ENCODE data around the gene NUCKS1.
A peak's percentile ranks its signal among the peaks of the same experiment; 100 is the strongest.
"Not testable (repeated sequence)": the region's sequence is repeated elsewhere in the genome, so short reads cannot be mapped to it uniquely, and the experiment has no call there.

NUCKS1 gene

GRCh38 chr1:205726619-205727125 is 23.3 kb downstream of the NUCKS1 start:
- DNase-seq, result no peak

GRCh38 chr1:205725514-205725913 is 24.5 kb downstream of the NUCKS1 start:
- no peak for DNase-seq

- not testable (repeated sequence) for DNase-seq
Measured at GRCh38 chr1:205720740-205721139, 29.2 kb downstream of the NUCKS1 start.

- no peak for DNase-seq
Measured at GRCh38 chr1:205719762-205720161, 30.2 kb downstream of the NUCKS1 start.

- no peak for DNase-seq
Measured at GRCh38 chr1:205719015-205719414, 31.0 kb downstream of the NUCKS1 start.

- peak in 2 of 3 donors; percentile 28 to 40 for DNase-seq
Measured at GRCh38 chr1:205716371-205717132, 33.4 kb downstream of the NUCKS1 start.

- peak; percentile 52 to 64 (median 64) for DNase-seq
Measured at GRCh38 chr1:205715628-205716027, 34.4 kb downstream of the NUCKS1 start.

- DNase-seq, result no peak
Measured at GRCh38 chr1:205714906-205715246, 35.1 kb downstream of the NUCKS1 start.

GRCh38 chr1:205714190-205714905 is 35.6 kb downstream of the NUCKS1 start:
- peak in 1 of 3 donors; percentile 40 for DNase-seq

GRCh38 chr1:205711105-205712048 is 38.6 kb downstream of the NUCKS1 start:
- DNase-seq, result peak; percentile 93 to 96 (median 94)

- no peak for DNase-seq
Measured at GRCh38 chr1:205710201-205711062, 39.5 kb downstream of the NUCKS1 start.

GRCh38 chr1:205709640-205710039 is 40.3 kb downstream of the NUCKS1 start:
- DNase-seq, result no peak

- no peak for DNase-seq
Measured at GRCh38 chr1:205709059-205709398, 41.0 kb downstream of the NUCKS1 start.

- DNase-seq, result peak; percentile 19 to 42 (median 39)
Measured at GRCh38 chr1:205706601-205707502, 43.1 kb downstream of the NUCKS1 start.

GRCh38 chr1:205704903-205705302 is 45.1 kb downstream of the NUCKS1 start:
- peak; percentile 35 to 76 (median 69) for DNase-seq

GRCh38 chr1:205703072-205703471 is 46.9 kb downstream of the NUCKS1 start:
- no peak for DNase-seq

GRCh38 chr1:205701891-205702290 is 48.1 kb downstream of the NUCKS1 start:
- DNase-seq, result no peak

- DNase-seq, result no peak
Measured at GRCh38 chr1:205701420-205701819, 48.6 kb downstream of the NUCKS1 start.

- DNase-seq, result no peak
Measured at GRCh38 chr1:205700865-205701401, 49.0 kb downstream of the NUCKS1 start.

GRCh38 chr1:205699416-205699815 is 50.6 kb downstream of the NUCKS1 start:
- no peak for DNase-seq

GRCh38 chr1:205698921-205699320 is 51.1 kb downstream of the NUCKS1 start:
- no peak for DNase-seq

Data from suppressor macrophage treated with lipopolysaccharide for 1 hour (primary cell).